ENCODE results near the gene SLC34A1. TPM values are rescaled to one million over a fixed set of nuclear protein-coding genes. Genes with fewer than 3 reads are reported as not detected.

Gene SLC34A1
- total and polyA plus RNA-seq, 2 of the 13 experiments (the other 11 are each of a cell fraction or from before 2014, with no cell fraction given) = 0.03 to 0.20 TPM

- Histone ChIP-seq H3K79me2 (ENCODE audit: insufficient read depth, low read length) (peaks cover 8% of the 10 kb centered on the region), H2AFZ (ENCODE audit: low read length) (no peak overlapping the region), H3K4me1 (ENCODE audit: insufficient read depth, low read length) (peaks cover 85% of the 10 kb centered on the region), H3K27me3 (ENCODE audit: control insufficient read depth in 1 of 2, insufficient read depth in 2 of 2, low read length in 2 of 2) (peaks cover 0 to 2% of the 10 kb centered on the region in 2 experiments; a peak in 1 of 5 replicates), H3K9ac (ENCODE audit: insufficient read depth, low read depth, low read length) (no peak overlapping the region), H3K4me3 (replicated peaks in 1 of 3; ENCODE audit: insufficient read depth in 1 of 3, low read depth in 2 of 3, low read length in 3 of 3) (peak overlapping the region in 1 of 3 experiments; percentile 75; a peak in 1 of 6 replicates), H3K9me3 (ENCODE audit: low read length) (no peaks in the 10 kb centered on the region), H3K4me2 (ENCODE audit: low read depth, low read length) (no peak overlapping the region), H4K20me1 (ENCODE audit: insufficient read depth, low read length) (no peaks in the 10 kb centered on the region), H3K36me3 (replicated peaks in 1 of 2; ENCODE audit: control insufficient read depth in 1 of 2, insufficient read depth in 2 of 2, low read length in 2 of 2) (0 out of 5 replicates have a peak, but pooled peaks cover 0 to 4% of the 10 kb centered on the region in 2 experiments), H3K27ac (ENCODE audit: extremely low read length, insufficient read depth, low read length) (no peak overlapping the region)
- CTCF ChIA-PET (ENCODE audit: low intra/inter-chr PET ratio, low total read pairs) = no interaction called here
- POLR2A ChIA-PET = interaction anchor here (0.7 to 7.9 kb wide), 16 partner anchors 8 to 280 kb away, joined by 3 to 239 read pairs (median 6); partner anchors contain the start of genes FGFR4, GRK6, LMAN2 and RGS14
- 96% methylated on average over 31 of the region's 46 CpGs for WGBS (ENCODE audit: low lambda C conversion rate)
- ATAC-seq (no peak), FAIRE-seq (no peak), DNase-seq (ENCODE audit: low spot score) (no peak)
- no TSS peak for BruUV-seq (replicated peaks)
- in situ Hi-C loops (cut with HindIII; ENCODE audit: extremely low pct_ligation_motif_present, low pct_unique_long_range_greater_than_20kb) = loop anchor here (25.0 kb wide), 1 partner anchor 830 kb away; the partner anchor contains the start of genes CDHR2 and RNF44
- intact Hi-C loops (cut with micrococcal nuclease; ENCODE audit: unreplicated experiment) = loop anchor here (5.0 kb wide), 1 partner anchor 50 kb away; no protein-coding TSS in a partner anchor
- no peak for TF ChIP-seq KLF15 (CRISPR knock-in tag; IDR thresholded peaks at IDR 0.05; ENCODE audit: borderline replicate concordance)
- no peak for TF ChIP-seq GPN1 (CRISPR knock-in tag; IDR thresholded peaks at IDR 0.05; ENCODE audit: borderline replicate concordance)
- TF ChIP-seq TGIF2 (CRISPR knock-in tag; IDR thresholded peaks at IDR 0.05) = no peak
- peak; percentile 57; the same call in 1 of the 2 replicates for TF ChIP-seq SP4 (CRISPR knock-in tag; IDR thresholded peaks at IDR 0.05)
- no peak for TF ChIP-seq YEATS2 (CRISPR knock-in tag; IDR thresholded peaks at IDR 0.05; ENCODE audit: borderline replicate concordance)
- no peak for TF ChIP-seq ZBTB34 (CRISPR knock-in tag; IDR thresholded peaks at IDR 0.05)
- TF ChIP-seq ZFP91 (CRISPR knock-in tag; IDR thresholded peaks at IDR 0.05; ENCODE audit: borderline replicate concordance) = 0 out of 2 replicates have a peak, but pooled peaks have one; percentile 30
- no peak for TF ChIP-seq NFYB (CRISPR knock-in tag; IDR thresholded peaks at IDR 0.05)
- 0 out of 2 replicates have a peak, but pooled peaks have one; percentile 25 for TF ChIP-seq ZNF547 (CRISPR knock-in tag; IDR thresholded peaks at IDR 0.05)
- TF ChIP-seq ZBTB38 (CRISPR knock-in tag; IDR thresholded peaks at IDR 0.05) = peak; percentile 61; the same call in 1 of the 2 replicates
- no peak for TF ChIP-seq ZMYM3 (CRISPR knock-in tag; IDR thresholded peaks at IDR 0.05)
- peak; percentile 29; the same call in 1 of the 2 replicates for TF ChIP-seq GFI1 (CRISPR knock-in tag; IDR thresholded peaks at IDR 0.05; ENCODE audit: borderline replicate concordance)
- TF ChIP-seq ZBTB7A (CRISPR knock-in tag; IDR thresholded peaks at IDR 0.05) = 0 out of 2 replicates have a peak, but pooled peaks have one; percentile 13
- no peak for TF ChIP-seq FOXA1 (IDR thresholded peaks at IDR 0.05)
- no peak for TF ChIP-seq FOXA1 (CRISPR knock-in tag; IDR thresholded peaks at IDR 0.05)
- TF ChIP-seq NONO (IDR thresholded peaks at IDR 0.05) = no peak
- TF ChIP-seq NONO (CRISPR knock-in tag; conservative IDR thresholded peaks at IDR 0.05) = 0 out of 2 replicates have a peak, but pooled peaks have one; percentile 15
- 0 out of 2 replicates have a peak, but pooled peaks have one; percentile 32 for TF ChIP-seq NCOA1 (CRISPR knock-in tag; IDR thresholded peaks at IDR 0.05)
Measured at GRCh38 chr5:177367323-177367848, 16.8 kb upstream of the SLC34A1 start.
